NCI-H1092 (cell line): ENCODE results near the gene CDCA5.

Experiments
- DNase-seq: peaks from one replicate; lab custom pipeline; 2025; lab: John Stamatoyannopoulos, UW

The CDCA5 gene

DNA sequence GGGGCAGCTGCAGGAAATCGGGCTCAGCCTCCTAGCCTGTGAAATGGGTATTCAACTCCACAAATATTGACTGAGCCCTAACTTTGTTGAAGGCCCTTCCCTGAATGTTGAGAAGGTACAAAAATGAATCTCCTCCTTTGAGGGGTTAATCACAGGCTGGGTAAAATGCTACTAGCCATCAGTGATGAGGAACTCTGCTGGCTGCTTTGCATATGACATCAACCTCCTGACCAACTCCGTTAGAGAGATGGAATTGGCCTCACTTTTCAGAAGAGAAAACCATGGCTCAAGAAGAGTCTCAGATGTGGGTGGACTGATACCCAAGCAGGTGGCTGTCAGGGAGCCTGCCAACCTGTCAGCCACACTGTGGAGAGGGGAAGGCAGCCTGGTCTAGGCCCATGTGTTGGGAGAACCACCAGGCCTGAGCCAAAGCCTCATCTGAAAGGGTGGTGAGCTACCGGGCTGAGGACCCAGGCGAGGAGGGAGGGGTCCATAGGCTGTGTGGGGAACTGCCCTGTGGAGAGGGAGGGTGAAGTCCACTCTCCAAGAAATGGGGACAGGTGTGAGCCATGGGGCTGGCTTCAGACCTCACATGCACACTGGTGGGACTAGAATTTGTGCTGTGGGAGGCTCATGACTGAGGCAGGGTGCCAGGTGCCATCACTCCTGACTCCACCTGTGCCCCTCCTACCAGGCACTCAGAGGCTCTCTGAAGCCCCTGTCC is 11.8 kb downstream of the CDCA5 start:
- DNase-seq = no peak

- DNase-seq = no peak
Measured at GRCh38 chr11:65069217-65069616, 14.6 kb downstream of the CDCA5 start.

- DNase-seq = no peak
Measured at GRCh38 chr11:65067446-65067845, 16.4 kb downstream of the CDCA5 start.

- DNase-seq = no peak
Measured at GRCh38 chr11:65066805-65067291, 17.0 kb downstream of the CDCA5 start.

GRCh38 chr11:65066315-65066714 is 17.5 kb downstream of the CDCA5 start:
- DNase-seq = no peak

DNA sequence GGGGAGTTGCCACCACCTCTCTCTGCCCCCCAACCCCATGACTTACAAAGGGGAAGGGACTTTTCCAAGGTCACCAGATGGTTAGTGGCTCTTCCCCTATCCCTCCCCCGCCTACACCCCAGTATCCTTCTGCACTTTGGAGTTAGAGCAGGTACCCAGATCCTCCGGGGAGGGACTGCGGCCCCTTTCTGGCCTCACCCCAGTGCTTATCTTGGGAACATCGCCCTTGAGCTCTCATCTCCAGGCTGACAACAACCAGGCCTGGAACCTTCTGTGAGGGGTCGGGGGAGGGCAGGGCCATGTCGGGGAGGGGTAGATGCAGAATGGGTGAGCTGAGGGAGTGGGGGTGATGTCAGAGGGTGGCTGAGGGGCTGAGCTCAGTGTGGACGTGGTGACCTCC is 18.0 kb downstream of the CDCA5 start:
- no peak for DNase-seq

GRCh38 chr11:65064847-65065240 is 19.0 kb downstream of the CDCA5 start:
- no peak for DNase-seq

DNA sequence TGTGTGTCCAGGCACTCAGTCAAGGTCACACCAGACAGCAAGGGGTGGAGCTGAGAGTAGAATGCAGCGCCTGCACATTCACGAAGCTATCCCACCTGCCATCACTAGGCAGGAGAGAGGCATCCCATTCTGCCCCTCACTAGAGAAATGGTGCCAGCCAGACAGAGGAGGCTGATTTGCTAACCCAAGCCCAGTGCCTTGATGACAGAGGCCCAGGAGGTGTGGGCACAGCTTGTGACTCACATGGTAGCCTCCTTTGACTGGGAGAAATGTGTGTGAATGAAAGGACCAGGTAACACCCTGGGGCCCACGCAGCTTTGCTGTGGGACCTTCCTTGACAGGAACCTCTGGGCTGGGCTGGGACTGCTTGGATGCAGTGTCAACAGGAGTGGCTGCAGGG is 20.3 kb downstream of the CDCA5 start:
- DNase-seq = no peak

DNA sequence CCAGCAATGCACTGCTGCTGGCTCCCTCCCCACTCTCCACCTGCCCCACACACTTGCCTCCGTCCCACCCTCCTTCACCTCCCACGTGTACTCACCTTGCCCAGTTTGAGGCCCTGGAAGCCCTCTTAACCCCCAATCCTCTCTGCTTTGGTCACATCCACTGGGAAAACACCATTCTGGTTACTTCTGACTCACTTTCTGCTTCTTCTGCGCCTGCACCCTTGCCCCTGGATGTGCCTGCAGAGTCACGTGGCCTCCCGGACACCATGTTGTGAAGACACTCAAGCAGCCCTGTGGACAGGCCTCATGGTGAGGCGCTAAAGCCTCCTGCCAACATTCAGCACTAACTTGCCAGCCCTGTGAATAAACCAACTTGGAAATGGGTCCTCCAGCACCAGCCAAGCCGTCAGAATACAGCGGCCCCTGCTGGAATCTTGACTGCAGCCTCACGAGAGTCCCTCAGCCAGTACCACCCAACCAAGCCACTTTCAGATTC is 22.9 kb downstream of the CDCA5 start:
- no peak for DNase-seq

DNA sequence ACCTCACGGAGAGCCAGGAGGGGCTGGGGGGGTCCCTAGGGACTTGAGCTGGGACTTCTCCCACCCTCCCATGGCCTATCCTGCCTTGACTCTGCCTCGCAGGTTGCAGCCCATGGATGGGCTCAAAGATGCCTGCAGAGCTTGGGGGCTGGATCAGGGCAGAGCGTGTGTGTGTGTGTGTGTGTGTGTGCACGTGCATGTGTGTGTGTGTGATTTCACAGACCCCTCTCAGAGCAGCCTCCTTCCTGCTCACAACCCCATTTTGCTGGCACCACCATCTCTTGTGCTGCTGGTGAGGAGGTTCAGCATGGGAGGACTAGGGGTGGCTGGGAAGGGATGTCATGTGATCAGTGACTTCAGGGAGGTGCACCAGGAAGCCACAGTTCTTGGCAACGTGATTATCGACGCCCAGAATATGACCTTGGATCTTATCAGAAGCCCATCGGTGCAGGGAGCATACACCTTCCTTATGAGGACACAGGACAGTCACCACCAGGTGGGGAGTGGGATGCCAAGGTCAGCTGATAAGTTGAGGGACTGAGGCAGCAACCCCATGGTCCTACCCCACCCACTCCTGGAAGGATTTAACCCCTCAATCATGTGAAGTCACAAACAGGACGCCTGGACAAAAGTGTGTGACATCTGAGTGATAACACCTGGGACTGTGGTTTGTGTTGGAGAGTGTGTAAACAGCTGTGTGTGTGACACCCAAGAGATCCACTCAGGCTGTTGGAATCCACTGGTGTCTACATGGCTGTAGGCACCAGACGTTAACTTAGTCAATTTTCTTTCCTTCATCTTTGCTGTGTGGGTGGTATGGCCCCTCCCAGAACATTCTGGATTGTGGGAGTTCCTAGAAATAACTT is 23.6 kb downstream of the CDCA5 start:
- DNase-seq = no peak

DNA sequence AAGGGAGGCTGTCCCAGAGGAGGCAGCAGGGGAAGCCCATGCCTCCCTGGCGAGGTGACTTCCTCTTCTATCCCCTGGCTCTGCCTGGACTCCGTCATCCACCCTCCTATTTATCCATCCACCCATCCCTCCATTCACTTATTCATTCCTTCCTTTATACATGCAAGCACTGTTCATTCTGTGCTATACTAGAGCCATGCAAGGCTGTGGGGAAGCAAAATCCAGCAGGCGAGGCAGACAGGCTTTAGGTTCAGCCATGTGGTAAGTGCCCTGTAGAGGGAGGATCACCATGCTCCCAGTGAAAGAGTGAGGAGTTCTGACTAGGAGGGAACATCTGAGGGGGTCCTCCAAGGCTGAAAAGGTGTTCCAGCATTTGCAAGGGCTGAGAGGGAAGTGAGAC is 24.3 kb downstream of the CDCA5 start:
- no peak for DNase-seq

GRCh38 chr11:65058419-65059054 is 25.3 kb downstream of the CDCA5 start, which contains the start of gene NAALADL1:
Gene NAALADL1 (minus strand): TSS chr11:65058553. CDS start chr11:65058521, 32 bp downstream.
- no peak for DNase-seq

DNA sequence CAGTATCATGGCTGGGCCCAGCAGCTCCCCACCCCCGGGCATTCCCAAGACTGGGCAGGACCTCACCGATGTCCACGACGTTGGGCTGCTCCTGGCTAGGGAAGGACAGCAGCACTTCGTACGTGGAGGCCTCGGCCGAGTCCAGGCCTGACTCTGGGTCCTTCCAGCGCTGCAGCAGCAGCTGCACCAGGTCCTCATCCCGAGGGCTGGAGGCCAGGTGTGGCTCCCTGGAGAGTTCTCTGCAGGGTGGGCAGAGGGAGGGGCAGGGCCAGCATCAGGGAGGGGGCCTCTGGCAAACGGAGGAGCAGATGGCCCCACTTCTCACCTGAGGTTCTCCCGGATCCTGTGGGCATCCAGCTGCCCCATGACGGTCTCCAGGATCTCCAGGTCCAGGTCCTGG is 25.8 kb downstream of the CDCA5 start:
- no peak for DNase-seq

DNA sequence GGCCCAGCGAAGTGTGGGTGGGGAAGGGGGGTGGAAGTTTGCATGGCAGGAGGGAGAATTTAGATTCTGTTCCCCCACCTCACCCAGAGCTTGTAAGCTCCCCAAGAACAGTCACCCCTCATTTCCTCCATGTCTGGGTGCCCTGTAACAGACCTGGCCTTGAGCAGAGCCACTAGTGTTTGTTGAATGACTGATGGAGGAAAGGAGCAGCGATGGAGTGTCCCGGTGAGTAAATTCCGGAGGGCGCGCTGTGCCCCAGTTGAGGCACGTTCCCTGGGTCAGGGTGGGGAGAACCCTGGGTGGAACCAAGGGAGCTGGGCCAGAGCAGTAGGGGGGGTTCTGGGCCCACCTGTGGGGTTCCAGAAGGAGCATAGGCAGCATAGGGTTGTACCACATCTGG is 26.3 kb downstream of the CDCA5 start:
- no peak for DNase-seq

GRCh38 chr11:65056999-65057398 is 26.8 kb downstream of the CDCA5 start:
- no peak for DNase-seq

DNA sequence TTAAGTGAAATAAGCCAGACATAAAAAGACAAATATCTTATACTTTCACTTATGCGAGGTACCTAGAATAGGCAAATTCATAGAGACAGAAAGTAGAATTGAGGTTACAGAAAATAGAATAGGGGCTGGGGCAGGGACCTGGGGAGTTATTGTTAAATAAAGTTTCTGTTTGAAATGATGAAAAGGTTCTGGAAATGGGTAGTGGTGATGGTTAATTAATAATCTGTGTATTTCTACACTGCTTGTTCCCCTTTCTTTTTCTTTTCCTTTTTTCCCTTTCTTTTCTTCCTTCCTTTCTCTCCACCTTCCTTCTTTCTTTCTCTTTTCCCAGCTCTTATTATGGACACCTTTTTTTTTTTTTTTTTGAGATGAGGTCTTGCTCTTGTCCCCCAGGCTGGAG is 28.3 kb downstream of the CDCA5 start:
- no peak for DNase-seq

DNA sequence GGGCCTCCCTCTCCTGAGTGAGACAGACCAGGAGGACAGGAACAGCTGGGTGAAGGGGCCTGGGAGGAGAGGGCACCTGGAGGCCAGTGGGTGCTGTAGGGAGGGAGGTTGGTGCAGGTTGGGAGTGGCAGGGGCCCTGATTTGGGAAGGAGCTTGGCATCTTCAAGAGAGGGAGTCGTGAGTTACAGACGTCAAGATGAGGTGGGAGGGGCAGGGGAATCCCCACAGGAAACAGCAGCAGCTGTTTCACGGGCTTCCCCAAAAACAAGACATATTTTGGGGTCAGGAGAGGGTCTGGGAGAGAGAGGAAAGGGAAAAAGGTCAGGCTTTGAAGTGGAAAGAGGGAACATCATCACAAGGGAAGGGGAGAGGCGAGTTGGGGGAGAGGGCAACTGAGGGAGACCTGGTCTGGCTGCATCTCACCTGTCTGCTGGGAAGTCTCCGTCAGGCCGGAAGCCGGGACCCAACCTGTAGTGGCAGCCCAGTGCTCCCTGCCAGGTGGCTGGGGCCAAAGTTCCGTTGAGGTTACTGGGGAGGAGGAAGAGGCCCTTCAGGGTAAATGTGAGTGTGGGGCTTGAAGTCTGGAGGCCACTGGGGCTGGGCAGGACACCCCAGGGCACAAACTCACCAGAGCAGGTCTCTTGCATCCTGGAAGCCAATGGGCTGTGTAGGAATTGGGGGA is 29.9 kb downstream of the CDCA5 start:
- DNase-seq = no peak

DNA sequence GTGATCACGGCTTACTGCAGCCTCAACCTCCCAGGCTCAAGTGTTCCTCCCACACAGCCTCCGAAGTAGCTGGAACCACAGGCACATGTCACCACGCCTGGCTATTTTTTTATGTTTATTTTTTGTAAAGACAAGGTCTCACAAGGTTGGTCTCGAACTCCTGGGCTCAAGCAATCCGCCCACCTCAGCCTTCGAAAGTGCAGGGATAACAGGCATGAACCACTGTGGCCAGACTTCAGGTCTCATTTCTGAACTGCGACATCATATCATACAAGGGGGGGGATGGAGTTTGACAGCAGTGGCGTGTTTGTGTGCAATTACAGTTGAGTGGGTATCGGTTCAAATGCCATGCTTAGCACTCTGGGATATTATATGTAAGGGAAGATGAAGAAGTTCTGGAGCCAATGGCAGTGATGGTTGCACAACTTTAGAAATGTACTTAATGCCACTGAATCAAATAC is 32.4 kb downstream of the CDCA5 start:
- no peak for DNase-seq

- DNase-seq = no peak
Measured at GRCh38 chr11:65047581-65048422, 36.0 kb downstream of the CDCA5 start.

- no peak for DNase-seq
Measured at GRCh38 chr11:65045728-65046127, 38.1 kb downstream of the CDCA5 start.

DNA sequence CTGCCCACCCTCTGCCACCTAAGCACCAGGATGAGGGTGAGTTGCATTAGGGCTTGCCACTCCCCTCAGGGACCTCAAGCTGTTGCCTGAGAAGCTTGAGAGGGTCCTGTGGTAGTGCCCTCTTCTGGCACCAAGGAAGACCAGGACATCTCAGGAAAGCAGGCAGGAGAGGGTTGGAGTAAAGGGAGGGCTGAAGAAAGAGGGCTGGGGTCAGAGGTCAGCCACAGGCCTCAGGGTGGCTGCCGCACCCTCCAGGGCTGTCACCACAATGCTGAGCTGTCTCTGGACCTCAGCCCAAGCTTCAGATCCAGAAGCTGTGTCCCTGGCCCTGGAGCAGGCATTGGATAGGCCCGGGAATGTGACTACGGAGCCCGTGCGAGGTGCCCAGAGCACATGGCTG is 38.8 kb downstream of the CDCA5 start:
- DNase-seq = no peak
